ENCODE results near the gene TMEM201.

The TMEM201 gene

DNA sequence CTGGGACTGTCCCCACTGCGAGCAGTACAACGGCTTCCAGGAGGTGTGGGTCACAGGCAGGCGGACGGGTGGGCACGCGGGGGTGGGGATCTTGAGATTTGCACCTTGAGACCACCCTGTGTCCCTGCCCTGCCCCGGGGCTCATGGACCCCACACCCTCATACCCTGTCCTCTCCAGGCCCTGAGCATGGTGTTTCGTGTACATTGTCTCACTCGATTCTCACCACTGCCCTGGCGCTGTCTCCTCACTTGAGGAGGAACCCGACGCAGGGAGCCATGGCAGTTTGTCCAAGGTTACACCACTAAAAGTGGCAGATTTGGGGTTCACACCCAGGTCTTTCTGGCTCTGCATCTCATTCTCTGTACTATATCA, 7.2 kb downstream of the TMEM201 start:
- TF ChIP-seq, protein P1, sequence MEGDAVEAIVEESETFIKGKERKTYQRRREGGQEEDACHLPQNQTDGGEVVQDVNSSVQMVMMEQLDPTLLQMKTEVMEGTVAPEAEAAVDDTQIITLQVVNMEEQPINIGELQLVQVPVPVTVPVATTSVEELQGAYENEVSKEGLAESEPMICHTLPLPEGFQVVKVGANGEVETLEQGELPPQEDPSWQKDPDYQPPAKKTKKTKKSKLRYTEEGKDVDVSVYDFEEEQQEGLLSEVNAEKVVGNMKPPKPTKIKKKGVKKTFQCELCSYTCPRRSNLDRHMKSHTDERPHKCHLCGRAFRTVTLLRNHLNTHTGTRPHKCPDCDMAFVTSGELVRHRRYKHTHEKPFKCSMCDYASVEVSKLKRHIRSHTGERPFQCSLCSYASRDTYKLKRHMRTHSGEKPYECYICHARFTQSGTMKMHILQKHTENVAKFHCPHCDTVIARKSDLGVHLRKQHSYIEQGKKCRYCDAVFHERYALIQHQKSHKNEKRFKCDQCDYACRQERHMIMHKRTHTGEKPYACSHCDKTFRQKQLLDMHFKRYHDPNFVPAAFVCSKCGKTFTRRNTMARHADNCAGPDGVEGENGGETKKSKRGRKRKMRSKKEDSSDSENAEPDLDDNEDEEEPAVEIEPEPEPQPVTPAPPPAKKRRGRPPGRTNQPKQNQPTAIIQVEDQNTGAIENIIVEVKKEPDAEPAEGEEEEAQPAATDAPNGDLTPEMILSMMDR (IDR thresholded peaks at IDR 0.05; ENCODE audit: control insufficient read depth, extremely low read depth, insufficient read depth), result no peak
- H3K4me3 ChIP-seq (ENCODE audit: low read depth, low read length), result no peak overlapping the region
- no peak for DNase-seq (ENCODE audit: low read depth)

DNA sequence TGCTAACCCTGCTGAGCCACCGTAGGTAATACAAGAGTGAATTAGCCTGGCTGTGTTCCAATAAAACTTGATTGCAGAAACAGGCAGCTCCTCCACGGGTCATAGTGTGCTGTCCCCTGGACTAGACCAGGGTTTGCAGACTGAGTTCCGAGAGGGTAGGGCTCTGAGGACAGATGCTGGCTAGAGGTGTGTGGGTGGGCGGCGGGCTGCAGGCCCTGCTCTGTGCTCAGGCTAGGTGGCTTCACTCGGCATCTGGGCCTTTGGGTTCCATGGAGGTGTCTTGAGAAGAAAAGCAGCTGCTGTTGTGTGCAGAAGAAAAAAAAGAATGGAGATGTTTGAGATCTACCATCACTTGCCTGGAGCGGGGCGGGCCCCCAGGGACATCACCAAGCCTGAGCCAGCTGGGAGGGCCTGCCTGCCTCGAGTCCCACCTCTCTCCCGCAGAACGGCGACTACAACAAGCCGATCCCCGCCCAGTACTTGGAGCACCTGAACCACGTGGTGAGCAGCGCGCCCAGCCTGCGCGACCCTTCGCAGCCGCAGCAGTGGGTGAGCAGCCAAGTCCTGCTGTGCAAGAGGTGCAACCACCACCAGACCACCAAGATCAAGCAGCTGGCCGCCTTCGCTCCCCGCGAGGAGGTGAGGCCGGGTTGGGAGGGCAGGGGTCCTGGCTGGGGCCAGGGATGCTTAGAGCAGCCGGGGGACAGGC, 7.9 kb downstream of the TMEM201 start:
- TF ChIP-seq, protein P1 (IDR thresholded peaks at IDR 0.05; ENCODE audit: control insufficient read depth, extremely low read depth, insufficient read depth), result no peak
- DNase-seq (ENCODE audit: low read depth), result no peak
- H3K4me3 ChIP-seq (ENCODE audit: low read depth, low read length), result no peak overlapping the region

DNA sequence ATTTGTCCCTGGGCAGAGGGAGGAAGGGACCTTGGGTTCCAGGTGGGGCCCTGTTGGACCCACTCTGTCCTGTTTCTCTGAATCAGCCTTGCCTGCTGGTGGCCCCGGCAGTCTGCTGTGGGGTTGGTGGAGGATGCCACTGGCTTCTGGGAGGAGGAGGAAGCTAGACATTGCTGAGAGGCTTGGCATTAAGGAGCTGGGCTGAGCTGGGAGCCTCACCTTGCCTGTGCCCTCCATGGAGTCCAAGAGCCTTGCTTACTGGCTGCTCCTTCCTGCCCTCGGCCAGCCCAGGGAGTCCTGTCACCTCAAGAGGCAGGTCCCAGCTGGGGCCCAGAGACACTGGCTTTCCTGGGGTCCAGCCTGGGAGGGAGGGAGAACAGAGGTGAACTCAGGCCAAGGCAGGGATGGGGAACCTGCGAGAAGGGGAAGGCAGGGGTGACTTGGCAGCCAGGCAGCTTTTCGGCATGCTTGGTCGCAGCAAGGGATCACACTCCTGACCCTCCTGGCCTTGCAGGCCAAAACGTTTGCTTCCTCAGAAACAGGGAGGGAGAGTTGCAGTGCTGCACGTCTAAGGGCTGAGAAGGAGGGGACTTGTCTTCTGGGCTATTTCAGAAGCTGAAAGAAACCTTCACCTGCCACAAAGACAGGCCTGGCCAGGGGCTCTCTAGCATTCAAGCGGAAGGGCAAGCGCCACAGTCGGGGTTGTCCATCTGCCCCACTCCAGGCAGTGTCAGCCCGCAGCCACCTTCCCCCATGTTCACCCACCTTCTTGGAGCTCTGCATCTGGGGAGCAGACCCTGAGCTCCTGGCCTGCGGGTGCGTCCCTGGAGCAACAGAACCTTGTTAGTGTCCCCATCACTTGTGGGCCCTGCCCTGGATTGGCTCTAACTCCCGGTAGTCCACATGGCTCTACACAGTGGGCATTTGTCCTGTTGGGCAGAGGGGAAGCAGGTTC, 8.9 kb downstream of the TMEM201 start:
- TF ChIP-seq, protein P1 (IDR thresholded peaks at IDR 0.05; ENCODE audit: control insufficient read depth, extremely low read depth, insufficient read depth), result no peak
- no peak overlapping the region for H3K4me3 ChIP-seq (ENCODE audit: low read depth, low read length)
- no peak for DNase-seq (ENCODE audit: low read depth)

DNA sequence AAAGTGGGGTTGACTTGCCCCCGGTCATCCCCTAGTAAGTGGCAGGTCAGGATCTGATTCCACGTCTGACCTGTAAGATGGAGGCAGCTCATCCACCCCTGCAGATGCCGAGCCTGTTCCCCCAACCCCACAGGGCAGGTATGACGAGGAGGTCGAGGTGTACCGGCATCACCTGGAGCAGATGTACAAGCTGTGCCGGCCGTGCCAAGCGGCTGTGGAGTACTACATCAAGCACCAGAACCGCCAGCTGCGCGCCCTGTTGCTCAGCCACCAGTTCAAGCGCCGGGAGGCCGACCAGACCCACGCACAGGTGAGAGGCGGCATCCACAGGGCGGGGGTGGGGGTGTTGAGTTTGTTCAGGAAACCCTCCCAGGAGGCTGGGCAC, 9.6 kb downstream of the TMEM201 start:
- DNase-seq (ENCODE audit: low read depth), result no peak
- TF ChIP-seq, protein P1 (IDR thresholded peaks at IDR 0.05; ENCODE audit: control insufficient read depth, extremely low read depth, insufficient read depth), result no peak
- no peak overlapping the region for H3K4me3 ChIP-seq (ENCODE audit: low read depth, low read length)

DNA sequence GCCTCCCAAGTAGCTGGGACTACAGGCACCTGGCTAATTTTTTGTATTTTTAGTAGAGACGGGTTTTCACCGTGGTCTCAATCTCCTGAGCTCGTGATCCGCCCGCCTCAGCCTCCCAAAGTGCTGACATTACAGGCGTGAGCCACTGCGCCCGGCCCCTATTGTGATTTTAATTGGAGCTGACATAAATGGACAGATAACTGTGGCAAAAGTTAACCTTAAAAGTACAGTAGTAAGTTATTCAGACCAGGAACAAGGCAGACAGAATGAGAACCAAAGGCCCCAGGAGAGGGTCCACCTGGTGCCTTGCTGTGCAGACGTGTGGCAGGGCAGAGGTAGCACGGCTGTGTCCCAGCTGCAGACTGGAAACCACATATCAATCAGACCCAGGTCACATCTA, 11.0 kb downstream of the TMEM201 start:
- no peak for DNase-seq (ENCODE audit: low read depth)
- TF ChIP-seq, protein P1 (IDR thresholded peaks at IDR 0.05; ENCODE audit: control insufficient read depth, extremely low read depth, insufficient read depth), result no peak
- no peak overlapping the region for H3K4me3 ChIP-seq (ENCODE audit: low read depth, low read length)

DNA sequence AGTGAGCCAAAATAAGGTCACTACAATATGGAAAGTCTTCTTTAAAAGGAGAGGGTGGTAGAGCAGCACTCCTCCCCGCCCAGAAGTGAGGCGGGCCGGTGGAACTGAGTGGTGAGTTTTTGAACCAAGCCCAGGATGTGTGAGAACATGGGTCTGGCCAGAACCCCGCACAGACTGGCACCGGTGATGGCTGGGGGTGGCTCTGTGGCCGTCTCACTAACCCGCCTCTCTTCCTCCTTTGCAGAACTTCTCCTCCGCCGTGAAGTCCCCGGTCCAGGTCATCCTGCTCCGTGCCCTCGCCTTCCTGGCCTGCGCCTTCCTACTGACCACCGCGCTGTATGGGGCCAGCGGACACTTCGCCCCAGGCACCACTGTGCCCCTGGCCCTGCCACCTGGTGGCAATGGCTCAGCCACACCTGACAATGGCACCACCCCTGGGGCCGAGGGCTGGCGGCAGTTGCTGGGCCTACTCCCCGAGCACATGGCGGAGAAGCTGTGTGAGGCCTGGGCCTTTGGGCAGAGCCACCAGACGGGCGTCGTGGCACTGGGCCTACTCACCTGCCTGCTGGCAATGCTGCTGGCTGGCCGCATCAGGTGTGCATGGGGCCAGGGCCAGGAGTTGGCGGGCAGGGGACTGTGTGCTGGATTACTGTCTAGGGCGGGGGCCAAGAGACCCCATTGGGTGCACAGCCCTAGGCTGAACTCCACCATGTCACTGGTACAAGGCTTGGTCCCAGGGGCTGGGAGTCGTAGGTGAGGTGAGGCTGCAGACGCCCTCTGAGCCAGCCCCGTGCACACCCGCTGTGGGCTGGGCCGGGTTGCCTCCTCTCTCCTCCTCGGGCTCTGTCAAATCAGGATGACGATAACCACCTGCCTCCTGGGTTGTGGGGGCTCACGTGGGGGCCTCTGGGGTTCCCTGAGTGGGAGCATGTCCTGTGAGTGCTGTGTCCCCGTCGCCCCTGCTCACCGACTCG, 12.4 kb downstream of the TMEM201 start:
- DNase-seq (ENCODE audit: low read depth), result no peak
- TF ChIP-seq, protein P1 (IDR thresholded peaks at IDR 0.05; ENCODE audit: control insufficient read depth, extremely low read depth, insufficient read depth), result no peak
- no peak overlapping the region for H3K4me3 ChIP-seq (ENCODE audit: low read depth, low read length)
